DMS 273 (cell line): ENCODE measurements around the gene ZCCHC14.

Source experiments
- DNase-seq: peaks from one replicate; lab custom pipeline; 2025; ENCODE audit not compliant: unreplicated experiment; lab: John Stamatoyannopoulos, UW

ZCCHC14 gene

DNA sequence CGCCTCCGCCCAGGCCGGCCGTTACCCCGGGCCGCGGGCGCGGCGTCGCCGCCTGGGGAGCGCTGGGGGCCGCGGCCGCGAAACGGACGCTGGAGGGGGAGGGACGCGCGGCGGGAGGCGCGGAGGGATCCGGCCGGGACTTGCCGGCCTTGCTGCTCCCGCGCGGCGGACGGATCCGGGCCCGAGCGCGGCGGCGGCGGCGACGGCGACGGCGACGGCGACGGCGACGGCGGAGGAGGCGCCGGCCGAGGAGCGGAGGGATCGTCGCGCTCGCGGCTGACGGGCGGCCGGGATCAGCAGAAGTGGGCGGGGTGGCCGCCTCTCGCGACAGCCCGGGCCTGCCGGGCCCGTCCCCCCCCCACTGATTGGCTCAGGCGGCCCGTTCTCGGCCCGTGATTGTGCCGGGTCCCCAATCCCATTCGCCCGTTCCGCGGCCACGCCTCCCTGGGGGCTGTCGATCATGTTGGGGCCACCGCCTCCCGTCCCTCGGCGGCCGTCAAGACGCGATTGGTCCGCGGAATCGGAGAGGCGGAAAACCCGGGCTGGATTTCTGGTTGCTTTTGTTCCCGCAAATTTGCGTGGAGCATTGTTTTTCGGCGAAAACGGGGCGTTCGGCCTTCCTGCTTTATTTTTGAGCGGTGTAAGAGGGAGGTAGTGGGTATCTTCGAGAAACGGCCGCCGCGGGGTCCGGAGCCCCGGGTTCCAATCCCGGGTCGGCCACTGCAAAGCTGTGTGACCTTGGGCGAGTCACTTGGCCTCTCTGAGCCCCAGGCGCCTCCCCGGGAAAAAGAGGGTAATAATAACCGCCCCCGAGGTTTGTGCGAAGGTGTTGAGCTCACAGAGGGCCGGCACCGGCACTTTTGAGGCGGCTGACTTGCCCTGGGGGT is at the start of gene ZCCHC14:
TSS of gene ZCCHC14 (minus strand) at position 304 of the 887 bp plus-strand sequence. CDS start 786 bp downstream, outside the sequence.
- peak; percentile 99 for DNase-seq

DNA sequence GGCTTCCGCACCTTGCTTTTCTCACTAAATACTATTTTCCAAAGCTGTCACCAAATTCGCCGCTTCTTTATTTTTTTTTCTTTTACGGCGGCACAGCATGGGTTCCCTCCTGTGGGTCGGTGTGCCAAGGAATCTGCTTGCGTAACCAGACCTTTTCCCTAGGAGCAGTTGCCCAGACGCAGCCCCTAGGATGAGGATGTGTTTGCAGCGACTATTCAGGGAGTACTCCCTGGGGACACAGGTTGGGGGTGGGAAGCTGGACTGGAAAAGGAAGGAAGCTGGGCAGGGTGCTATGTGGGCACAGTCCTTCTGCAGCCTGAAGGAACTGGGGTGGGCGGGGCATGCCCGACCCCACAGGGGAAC is 49.0 kb upstream of the ZCCHC14 start:
- no peak for DNase-seq

DNA sequence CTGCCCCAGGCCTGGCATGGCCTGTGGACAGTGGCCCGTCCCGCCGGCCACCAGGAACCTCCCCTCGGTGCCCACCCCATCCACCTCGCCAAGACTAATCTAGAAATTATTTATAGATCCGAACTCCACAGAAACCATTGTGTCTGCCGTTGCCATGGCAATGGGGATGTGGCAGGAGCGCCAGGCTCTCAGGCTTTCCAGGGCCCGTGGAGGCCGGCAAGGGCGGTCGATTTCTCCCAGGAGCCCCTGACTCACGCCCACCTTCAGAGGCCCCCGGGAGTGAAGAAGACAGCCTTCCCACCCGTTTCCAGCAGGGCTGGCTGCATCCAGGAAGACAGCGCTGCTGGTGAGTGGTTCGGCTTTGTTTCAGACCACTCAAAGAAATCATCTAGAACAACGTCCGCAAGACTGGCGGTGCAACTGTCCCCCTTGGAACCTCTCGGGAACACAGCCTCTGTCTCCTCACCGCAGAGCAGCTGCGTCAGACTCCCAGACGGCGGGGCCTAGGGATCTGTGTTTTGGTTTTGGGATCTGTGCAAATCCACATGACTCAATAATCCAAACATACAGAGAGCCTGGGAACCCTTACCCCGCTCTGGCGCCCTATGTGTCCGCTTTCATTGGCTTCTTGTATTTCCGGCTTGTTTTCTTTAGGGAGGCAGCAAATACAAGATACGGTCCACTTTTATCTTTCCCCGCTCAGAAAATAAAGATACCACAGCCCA is 48.5 kb upstream of the ZCCHC14 start:
- DNase-seq = peak; percentile 26

DNA sequence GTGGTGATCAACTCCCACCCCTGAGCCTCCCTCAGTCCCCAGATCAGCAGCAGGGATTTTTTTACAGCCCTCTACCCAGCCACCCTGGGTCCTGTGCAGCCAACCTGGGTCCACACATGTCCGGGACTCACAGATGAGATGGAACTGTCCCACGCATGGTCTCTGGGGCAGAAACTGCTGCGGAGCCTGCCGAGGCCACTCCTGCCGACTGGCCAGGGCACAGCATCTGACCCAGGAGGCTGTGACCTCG is 48.0 kb upstream of the ZCCHC14 start:
- no peak for DNase-seq

DNA sequence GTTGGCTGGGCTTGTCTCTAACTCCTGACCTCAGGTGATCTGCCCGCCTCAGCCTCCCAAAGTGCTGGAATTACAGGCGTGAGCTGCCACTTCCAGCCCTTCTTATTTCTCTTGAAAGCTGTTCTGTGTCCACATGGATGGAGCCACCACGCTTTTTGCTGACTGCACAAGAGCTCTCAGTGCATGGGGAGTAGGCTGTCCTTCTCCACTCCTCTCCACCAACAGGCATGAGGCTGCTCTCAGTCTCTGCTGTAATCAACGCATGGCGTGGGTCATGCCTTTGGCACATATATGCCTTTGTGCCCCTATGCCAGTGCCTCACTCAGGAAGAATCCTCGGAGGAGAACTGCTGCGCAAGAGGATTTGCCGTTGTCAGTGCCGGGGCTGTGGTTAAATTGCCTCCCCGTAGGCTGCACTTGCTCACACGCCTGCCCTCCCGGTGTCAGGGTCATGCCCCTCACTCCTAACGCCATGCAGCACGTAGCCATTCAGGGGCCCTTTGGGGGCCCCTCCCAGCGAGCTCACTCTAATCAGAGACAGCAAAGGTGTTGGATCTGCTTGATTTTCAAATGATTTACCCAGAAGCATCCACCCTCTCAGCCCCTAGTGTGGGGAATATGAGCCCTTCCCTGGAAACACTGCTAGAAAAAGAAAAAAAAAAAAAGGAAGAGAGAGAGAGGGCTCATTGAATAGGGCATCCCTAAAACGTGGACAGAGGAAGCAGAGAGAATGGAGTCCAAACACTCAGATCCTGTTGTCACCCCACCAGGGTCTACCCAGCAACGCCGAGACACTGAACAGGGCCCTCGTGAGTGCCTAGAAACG is 47.5 kb upstream of the ZCCHC14 start:
- DNase-seq = no peak

DNA sequence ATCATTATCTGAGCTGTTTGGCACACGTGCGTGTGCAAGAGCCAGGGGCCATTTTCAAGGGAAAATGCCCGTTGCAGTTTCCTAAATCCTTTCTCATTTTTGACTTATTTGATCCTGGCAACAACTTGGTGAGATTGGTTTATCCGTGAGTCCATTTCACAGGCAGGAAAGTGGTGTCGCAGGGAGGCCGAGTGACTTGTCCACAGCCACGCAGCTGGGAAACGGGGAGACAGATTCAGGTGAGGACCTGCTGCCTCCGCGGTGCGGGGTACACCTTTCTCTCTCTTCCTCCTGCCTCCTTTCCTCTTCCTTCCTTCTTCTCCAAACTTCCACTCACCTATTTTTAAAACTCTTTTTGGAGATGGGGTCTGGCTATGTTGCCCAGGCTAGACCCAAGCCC is 46.3 kb upstream of the ZCCHC14 start:
- no peak for DNase-seq

DNA sequence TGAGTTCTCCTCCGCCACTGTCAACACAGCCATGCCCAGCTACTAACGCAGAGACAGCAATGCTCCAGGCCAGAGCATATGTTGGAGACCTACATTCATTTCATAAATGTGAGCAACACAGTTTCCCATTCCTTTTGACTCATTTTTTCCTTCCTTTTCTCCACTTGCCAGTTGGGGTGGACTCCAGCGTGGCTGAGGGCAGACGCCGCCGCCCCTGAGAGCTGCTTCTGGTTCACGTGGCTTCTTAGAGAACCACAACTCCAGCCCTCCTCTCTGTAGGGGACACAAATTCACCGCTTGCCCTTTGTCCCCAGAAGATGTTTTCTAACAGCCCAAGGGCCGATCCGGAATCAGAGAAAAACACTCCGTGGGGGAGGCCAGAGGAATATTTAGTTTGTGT is 45.8 kb upstream of the ZCCHC14 start:
- no peak for DNase-seq

DNA sequence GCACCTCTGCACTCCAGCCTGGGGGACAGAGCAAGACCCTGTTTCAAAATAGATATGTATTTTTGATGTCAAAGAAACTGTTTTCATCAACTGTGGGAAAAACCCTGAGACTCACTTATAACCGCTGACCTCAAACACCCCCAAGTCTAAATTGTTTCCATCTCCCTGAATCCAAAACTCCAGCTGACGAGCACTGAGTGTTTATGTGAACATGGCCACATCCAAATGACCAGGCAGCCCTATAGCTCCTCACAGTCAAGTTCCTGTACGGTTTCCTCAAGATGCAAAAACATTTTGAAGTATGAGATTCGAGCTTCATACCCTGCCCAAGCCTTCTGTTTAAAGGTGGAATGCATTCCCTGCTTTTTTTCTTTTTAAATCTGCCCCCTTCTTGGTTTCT is 45.3 kb upstream of the ZCCHC14 start:
- DNase-seq = no peak

DNA sequence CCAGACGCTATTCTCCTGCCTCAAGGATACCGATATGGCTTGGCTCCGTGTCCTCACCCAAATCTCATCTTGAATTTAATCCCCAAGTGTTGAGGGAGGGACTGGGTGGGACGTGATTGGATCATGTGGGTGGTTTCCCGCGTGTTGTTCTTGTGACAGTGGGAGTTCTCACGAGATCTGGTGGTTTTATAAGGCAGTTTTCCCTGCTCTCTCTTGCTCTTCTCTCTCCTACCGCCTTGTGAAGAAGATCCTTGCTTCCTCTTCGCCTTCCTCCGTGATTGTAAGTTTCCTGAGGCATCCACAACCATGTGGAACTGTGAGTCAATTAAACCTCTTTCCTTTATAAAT is 43.9 kb upstream of the ZCCHC14 start:
- DNase-seq = no peak

DNA sequence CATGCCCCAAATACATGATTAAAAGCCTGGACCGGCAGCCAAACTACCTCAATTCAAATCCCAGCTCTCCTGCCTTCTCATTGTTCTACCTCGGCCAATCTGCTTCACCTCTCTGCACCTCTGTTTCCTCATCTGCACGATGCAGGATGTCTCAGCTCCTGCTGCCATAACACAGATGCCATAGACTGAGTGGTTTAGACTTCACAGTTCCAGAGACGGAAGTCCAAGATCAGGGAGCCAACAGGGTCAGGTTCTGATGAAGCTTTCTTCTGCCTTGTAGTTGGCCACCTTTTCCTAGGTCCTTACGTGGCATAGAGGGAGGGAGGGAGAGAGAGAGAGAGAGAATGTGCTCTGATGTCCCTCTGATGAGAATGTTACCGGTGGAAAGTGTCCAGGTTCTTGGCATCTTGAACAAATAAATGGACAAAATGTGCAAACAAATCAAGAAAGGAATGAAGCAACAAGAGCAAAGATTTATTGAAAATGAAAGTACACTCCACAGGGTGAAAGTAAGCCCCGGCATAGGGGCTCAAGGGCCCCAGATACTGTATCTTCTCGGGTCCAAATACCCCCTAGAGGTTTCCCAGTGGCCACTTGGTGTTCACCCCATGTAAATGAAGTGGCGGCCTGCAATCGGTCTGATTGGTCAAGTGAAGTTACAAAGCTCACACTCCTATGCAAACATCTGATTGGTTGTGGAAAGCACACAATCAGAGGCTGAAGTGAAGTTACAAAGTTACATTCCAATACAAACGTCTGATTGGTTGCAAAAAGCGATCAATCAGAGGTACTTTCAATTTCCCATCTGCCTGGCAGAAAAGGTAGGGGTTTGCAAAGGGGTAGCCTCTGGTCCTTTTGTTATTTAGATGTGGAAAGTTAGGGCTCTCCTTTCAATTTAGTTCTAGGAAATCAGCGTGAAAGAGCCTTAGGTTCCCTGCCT is 43.3 kb upstream of the ZCCHC14 start:
- no peak for DNase-seq

DNA sequence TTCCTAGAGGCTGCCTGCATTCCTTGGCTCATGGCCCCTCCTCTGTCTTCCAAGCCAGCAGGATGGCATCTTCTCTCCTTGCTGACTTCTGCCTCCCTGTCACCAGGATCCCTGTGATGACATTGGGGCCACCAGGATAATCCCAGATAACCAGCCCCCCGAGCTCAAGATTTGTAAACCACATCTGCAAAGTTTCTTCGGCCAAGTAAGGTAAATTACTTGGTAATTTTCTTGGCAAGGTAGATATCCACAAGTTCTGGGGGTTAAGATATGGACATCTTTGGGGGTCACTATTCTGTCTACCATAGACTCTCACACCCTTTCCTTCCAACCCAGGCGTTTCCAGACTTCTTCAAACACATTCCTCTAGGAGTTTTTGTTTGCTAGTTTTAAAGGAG is 42.6 kb upstream of the ZCCHC14 start:
- no peak for DNase-seq

DNA sequence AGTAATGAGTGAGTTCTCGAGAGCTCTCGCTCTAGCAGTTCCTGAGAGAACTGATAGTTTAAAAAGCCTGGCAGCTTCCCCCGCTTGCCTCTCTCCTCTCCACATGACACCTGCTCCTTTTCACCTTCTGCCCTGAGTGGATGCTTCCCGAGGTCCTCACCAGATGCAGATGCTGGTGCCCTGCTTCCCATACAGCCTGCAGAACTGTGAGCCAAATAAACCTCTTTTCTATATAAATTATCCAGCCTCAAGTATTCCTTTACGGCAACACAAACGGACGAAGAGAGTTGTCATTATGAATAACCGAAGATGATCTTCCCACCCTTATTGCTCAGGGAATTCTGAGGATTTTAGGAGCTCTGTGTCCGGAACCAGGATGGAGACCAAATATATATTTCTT is 41.9 kb upstream of the ZCCHC14 start:
- DNase-seq = no peak

DNA sequence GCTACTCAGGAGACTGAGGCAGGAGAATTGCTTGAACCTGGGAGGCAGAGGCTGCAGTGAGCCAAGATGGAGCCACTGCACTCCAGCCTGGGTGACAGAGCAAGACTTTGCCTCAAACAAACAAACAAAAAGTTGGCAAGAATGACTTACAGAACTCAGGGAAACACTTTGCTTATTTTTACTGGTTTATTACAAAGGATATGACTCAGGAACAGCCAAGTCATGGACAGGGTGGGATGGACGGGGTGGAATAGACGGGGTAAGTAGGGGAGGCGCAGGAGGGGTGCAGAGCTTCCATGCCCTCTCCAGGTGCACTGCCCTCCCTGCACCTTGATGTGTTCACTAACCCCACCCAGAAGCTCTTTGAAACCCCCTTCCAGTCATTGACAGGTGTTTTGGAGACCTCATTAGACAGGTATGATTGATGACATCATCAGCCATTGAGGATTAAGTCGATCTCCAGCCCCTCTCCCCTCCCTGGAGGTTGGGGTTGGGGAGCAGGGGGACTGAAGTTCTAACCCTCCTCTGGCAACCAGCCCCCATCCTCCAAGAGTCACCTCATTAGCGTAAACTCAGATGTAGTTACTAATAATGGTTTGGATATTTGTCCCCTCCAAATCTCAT is 41.3 kb upstream of the ZCCHC14 start:
- DNase-seq = no peak

DNA sequence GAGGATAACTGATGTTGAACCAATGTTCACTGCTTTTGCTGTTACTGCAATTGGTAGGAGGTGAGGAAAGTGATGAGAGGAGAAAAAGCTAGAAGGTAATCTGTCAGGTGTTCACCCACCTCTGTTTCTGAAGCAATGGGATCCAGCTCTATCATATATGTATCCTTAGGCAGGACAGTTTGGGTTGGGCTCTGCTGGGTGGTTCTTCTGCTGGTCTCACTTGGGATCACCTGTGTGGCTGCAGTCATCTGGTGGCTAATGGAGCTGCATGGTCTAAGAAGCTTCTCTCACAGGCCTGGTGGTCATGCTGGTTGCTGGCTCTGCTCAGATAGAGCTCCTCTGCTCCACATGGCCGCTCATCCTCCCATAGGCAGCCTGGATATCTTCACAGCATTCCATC is 40.2 kb upstream of the ZCCHC14 start:
- no peak for DNase-seq

DNA sequence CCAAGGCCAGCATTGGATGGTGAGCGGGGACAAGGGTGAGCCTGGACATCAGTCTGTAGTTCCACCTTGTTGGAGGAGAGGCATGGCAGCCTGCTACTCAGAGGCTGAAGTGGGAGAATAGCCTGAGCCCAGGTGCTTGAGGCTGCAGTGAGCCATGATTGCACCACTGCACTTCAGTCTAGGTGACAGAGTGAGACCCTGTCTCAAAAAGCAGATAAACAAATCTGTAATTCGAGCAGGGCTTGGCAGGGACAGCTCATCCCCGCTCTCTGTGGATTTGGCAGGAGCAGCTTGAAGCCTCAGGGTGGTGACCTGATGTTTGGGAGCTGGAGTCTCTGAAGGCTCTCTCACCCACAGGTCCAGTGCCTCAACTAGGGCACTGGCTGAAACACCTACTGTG is 38.6 kb upstream of the ZCCHC14 start:
- no peak for DNase-seq

DNA sequence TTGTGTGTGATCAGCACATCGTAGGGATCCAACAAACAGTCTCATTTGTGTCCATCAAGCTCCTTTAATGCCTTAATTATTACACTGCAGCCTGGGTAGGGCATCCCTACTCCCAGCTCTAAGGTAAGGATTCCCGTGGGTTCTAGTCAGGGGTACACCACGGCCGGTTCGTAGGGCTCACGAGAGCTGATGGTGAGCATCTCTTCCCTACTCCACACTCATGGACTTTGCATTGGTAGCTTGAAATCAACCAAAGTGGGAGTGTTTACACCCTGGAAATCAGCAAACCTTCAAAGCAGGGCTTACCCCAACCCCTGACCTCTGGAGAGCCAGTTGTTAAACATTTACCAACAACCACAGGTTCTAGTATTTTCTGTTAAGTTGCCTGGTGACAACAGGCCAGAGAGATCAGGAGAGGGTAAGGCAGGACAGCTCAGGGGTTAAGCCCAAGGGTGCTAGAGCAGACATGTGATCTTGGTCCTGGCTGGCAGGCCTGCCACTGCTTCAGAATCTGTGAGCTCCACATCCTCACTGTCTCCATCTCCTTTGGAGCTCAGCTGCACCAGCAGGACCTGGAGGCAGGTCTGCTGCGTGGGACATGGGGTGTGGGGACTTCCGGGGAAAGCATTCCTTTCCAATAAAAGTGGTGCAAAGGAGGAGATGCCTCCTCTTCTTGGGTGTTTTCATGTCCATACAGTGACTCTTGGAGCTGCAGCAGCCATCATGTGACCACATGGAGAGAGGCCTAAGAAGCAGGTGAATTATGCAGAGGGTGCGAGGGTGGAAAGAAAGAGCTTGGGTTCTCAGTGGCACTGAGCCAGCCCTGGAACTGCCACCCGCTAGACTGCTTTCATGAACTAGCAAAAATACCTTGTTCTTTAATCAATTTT is 36.1 kb upstream of the ZCCHC14 start:
- no peak for DNase-seq

DNA sequence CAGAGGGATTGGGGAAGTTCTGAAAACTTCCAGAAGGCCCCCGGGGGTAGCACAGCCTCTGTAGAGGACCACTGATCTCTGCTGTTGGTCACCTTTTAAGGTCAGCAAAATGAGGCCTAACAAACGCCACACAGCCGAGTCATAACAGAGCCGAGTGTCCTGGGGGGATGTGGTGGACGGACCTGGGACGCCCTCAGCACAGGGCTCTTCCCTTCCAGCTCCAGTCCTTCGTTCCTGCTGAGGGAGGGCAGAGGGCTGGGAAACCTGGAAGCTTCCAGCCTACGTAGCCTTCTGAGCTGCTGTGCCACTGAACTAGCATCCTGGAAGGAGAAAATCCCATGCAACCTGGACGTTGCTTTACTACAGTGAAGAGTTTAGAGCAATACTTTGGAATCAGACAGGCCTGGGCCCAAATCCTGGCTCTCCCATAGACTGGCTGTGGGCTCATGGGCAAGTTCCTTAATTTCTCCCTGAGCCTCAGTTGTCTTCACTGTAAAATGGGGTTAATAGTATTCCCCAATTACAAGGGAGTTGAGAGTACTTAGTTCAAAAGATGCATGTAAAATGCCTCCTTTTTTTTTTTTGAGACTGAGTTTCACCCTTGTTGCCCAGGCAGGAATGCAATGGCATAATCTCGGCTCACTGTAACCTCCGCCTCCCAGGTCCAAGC is 34.4 kb upstream of the ZCCHC14 start:
- no peak for DNase-seq

DNA sequence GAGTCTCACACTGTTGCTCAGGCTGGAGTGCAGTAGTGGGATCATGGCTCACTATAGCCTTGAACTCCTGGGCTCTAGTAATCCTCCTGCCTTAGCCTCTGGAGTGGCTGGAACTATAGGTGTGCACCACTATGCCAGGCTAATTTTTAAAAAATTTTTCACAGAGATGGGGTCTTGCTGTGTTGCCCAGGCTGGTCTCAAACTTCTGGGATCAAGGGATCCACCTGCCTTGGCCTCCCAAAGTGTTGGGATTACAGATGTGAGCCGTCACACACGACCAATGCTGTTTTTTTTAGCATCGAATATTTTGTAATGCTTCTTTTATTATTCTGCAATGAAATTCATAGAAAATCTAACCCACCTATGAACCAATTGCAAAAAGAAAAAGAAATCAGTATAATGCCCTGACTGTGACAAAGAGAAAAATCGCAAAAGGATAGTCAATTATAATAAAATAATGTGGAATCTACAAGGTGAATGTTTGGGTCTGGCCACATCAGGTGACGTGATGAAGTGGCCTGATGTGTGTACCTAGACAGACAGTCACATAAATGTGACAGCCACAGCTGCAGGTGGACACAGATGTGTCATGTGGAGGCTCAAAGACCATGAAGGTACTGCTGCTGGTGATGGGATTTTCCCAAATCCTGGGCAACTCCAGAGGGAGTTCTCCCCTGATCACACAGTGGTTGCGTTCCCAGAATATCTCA is 33.6 kb upstream of the ZCCHC14 start:
- no peak for DNase-seq
